ENCODE data around the gene INSL6. TPM values are rescaled to one million over a fixed set of nuclear protein-coding genes. Genes with fewer than 3 reads are reported as not detected.
"Not testable (repeated sequence)": the region's sequence is repeated elsewhere in the genome, so short reads cannot be mapped to it uniquely, and the experiment has no call there.

The INSL6 gene
- total RNA-seq, 3 donors from 2014 or later: not detected

DNA sequence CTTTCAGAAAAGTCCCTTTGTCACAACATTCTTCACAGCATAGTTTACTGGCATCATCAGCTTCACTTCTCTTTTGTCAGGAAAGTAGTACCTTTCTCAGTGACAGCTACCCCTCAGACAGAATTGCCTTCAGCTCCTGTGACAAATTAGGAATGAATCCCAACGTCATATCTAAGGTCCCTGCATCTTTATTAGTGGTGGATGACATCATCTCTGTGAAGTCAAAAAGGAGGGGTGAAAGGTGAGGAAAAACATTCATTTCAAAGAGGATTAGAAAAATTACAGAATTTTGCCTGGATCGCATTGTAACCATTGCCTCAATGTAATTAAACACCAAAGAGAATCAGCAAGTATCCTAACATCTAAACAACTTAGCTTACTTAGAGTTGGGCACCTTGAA lies 7.9 kb upstream of the INSL6 start:
- H3K4me3 ChIP-seq: no peak overlapping the region
- no peaks in the 10 kb centered on the region for H3K27me3 ChIP-seq
- H3K9me3 ChIP-seq: no peaks in the 10 kb centered on the region
- no peak for DNase-seq (ENCODE audit: low spot score in 2 of 2)
- TF ChIP-seq POLR2AphosphoS5 (IDR thresholded peaks at IDR 0.05) (no peak), POLR2A (IDR thresholded peaks at IDR 0.05) (no peak)
- TF ChIP-seq, protein P1, sequence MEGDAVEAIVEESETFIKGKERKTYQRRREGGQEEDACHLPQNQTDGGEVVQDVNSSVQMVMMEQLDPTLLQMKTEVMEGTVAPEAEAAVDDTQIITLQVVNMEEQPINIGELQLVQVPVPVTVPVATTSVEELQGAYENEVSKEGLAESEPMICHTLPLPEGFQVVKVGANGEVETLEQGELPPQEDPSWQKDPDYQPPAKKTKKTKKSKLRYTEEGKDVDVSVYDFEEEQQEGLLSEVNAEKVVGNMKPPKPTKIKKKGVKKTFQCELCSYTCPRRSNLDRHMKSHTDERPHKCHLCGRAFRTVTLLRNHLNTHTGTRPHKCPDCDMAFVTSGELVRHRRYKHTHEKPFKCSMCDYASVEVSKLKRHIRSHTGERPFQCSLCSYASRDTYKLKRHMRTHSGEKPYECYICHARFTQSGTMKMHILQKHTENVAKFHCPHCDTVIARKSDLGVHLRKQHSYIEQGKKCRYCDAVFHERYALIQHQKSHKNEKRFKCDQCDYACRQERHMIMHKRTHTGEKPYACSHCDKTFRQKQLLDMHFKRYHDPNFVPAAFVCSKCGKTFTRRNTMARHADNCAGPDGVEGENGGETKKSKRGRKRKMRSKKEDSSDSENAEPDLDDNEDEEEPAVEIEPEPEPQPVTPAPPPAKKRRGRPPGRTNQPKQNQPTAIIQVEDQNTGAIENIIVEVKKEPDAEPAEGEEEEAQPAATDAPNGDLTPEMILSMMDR (IDR thresholded peaks at IDR 0.05): no peak
- intact Hi-C loops (cut with DNase I; ENCODE audit: low total_unique reads): no loop called here
- no peaks in the 10 kb centered on the region for H3K36me3 ChIP-seq
- H3K27ac ChIP-seq: no peak overlapping the region
- no peaks in the 10 kb centered on the region for H3K4me1 ChIP-seq

DNA sequence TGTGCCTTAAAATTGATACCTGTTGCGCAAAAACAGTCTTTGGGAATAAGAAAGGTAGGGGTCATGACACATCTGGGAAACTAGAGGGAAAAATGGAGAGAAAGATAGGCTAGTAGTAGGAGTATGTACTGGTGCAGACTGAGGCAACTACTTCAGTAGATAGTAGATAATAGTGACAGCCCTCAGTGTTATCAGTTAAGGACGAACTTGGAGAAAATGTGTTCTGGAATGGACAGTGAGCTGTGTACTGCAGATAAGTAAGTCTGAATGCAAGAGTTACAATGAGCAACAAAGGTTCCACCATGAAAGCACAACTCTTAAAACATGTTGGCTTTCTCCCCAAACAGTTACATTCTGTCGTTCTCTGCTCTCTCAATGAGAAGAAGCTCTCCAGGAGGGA lies 6.5 kb upstream of the INSL6 start:
- Histone ChIP-seq H3K27me3 (no peaks in the 10 kb centered on the region), H3K36me3 (no peaks in the 10 kb centered on the region), H3K27ac (no peak overlapping the region), H3K4me3 (no peak overlapping the region), H3K9me3 (no peaks in the 10 kb centered on the region), H3K4me1 (no peaks in the 10 kb centered on the region)
- TF ChIP-seq POLR2A (IDR thresholded peaks at IDR 0.05) (no peak), POLR2AphosphoS5 (IDR thresholded peaks at IDR 0.05) (no peak)
- TF ChIP-seq, protein P1 (IDR thresholded peaks at IDR 0.05): no peak
- DNase-seq (ENCODE audit: low spot score in 2 of 2): no peak
- intact Hi-C loops (cut with DNase I; ENCODE audit: low total_unique reads): no loop called here

DNA sequence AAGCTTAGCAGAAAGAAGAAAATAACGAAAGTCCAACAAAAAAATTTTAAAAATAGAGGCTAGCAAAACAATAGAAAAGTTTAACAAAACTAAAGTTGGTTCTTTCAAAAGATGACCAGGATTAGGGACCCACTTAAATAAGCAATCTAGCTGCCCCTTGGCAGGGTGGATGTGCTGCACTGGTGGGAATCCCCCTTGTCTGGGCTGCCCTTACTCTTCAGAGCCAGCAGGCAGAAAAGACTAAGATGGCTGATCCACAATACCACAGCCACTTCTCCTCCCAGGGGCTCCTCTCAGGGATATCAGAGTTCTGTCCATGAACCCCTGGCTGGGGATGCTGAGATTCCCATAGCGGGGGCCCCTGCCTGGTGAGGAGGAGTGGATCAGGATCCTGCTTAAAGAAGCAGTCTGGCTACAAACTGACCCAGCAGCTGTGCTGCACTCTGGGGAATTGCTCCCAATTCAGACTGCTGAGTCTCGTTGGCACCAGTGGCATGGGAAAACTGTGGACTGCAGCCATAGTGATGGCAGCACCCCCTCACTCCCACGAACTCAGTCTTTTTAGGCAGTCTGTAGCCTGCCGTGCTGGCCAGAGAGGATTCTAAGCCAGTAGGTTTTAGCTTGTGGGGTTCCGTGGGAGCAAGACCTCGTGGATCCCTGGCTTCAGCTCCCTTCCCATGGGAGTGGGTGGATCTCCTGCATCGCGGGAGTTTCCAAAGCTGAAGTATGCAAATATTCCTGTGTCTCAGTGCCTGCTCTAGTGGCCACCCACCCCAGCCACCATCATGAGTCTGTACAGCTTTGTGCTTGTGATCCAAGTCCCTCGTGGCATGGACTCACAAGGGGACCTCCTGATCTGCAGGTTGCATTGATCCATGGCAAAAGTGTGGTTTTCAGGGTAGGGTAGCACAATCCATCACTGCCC lies 2.9 kb upstream of the INSL6 start:
- DNase-seq (ENCODE audit: low spot score in 2 of 2): no peak
- intact Hi-C loops (cut with DNase I; ENCODE audit: low total_unique reads): no loop called here
- Histone ChIP-seq H3K27ac (no peak overlapping the region), H3K4me3 (no peak overlapping the region), H3K9me3 (no peaks in the 10 kb centered on the region), H3K36me3 (no peaks in the 10 kb centered on the region), H3K4me1 (no peaks in the 10 kb centered on the region), H3K27me3 (no peaks in the 10 kb centered on the region)
- no peak for TF ChIP-seq POLR2AphosphoS5 (IDR thresholded peaks at IDR 0.05)

DNA sequence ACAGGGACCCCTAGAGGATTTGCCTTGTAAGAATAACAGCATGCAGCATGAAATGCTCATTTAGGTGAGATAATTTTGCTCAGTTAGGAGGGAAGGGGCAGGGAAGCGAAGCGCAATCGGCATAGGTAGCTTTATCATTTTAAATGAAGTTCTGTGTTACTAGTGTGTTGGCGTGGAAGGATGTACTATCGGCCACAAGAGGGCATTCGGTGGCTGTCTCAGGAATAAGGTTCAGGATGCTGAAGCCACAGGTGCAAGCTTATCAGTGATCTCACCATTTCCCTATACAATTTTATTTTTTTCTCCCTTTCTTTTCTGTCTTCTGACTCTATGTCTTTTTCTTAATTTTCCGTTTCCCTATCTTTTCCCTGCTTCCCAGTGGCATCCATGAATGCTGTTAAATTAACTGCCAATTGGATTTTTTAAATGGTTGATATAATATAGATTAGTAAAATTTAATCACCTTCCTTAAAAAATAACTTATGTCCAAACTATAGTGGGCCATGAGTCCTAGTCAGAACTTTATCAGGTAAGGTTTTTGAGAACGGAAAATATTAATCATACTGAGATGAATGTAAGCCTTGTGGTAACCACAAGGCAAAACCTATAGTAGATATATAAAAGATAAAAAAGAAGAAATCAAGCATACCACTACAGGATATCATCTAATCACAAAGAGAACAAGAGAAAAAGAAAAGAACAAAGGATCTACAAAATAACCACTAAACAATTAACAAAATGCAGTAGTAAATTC lies 1.2 kb upstream of the INSL6 start:
- peak in 1 of 2 donors; percentile 32 for DNase-seq (ENCODE audit: low spot score in 2 of 2)
- intact Hi-C loops (cut with DNase I; ENCODE audit: low total_unique reads): no loop called here
- no peak overlapping the region for H3K27ac ChIP-seq
- no peak overlapping the region for H3K4me3 ChIP-seq
- TF ChIP-seq POLR2AphosphoS5 (IDR thresholded peaks at IDR 0.05): no peak
- TF ChIP-seq, protein P1 (IDR thresholded peaks at IDR 0.05): peak in 2 of 3 donors; percentile 58 to 62
- H3K36me3 ChIP-seq: no peaks in the 10 kb centered on the region
- H3K27me3 ChIP-seq: no peaks in the 10 kb centered on the region
- no peaks in the 10 kb centered on the region for H3K4me1 ChIP-seq
- no peaks in the 10 kb centered on the region for H3K9me3 ChIP-seq

DNA sequence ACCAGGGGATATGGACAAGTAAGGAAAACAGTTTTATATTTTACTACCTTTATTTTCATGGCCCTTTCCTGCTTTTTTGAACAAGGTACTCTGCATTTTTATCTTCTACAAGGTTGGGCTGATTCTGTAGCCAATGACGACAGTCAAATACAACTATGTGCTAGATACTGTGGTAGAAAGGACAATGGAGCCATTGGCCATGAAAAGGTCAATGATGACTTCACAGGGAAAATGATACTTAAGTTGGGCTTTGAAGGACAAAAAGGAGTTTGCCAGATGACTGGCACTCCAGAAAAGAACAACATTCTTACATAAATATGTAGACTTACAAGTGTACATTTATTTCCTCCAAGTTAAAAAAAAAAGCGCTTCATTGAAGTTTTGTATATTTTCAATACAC lies 663 bp downstream of the INSL6 start:
- intact Hi-C loops (cut with DNase I; ENCODE audit: low total_unique reads): no loop called here
- no peak overlapping the region for H3K4me3 ChIP-seq
- peaks cover under 1 to 5% of the 10 kb centered on the region in 2 donors for H3K9me3 ChIP-seq
- no peaks in the 10 kb centered on the region for H3K36me3 ChIP-seq
- H3K27me3 ChIP-seq: no peaks in the 10 kb centered on the region
- H3K27ac ChIP-seq: no peak overlapping the region
- DNase-seq (ENCODE audit: low spot score in 2 of 2): no peak
- no peaks in the 10 kb centered on the region for H3K4me1 ChIP-seq
- no peak for TF ChIP-seq POLR2AphosphoS5 (IDR thresholded peaks at IDR 0.05)
- TF ChIP-seq POLR2A (IDR thresholded peaks at IDR 0.05): no peak
- TF ChIP-seq, protein P1 (IDR thresholded peaks at IDR 0.05): no peak

DNA sequence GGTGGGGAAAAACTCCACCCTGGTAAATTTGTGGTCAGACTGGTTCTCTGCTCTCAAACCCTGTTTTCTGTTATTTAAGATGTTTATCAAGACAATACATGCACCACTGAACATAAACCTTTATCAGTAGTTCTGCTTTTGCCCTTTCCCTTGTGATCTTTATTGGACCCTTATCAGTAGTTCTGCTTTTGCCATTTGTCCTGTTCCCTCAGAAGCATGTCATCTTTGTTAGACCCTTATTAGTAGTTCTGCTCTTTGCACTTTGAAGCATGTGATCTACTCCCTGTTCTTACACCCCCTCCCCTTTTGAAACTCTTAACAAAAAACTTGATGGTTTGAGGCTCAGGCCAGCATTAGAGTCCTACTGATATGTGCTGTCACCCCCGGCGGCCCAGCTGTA lies 4.8 kb downstream of the INSL6 start:
- H3K27me3 ChIP-seq; H3K36me3 ChIP-seq; DNase-seq (ENCODE audit: low spot score in 2 of 2); H3K4me1 ChIP-seq; H3K9me3 ChIP-seq; H3K27ac ChIP-seq; intact Hi-C loops (cut with DNase I; ENCODE audit: low total_unique reads); H3K4me3 ChIP-seq: not testable (repeated sequence)

Measured in breast epithelium (tissue), 4 donors.